ENCODE measurements around the gene ZNF30.

The ZNF30 gene

GRCh38 chr19:34984287-34984686 is 57.6 kb downstream of the ZNF30 start:
- Histone ChIP-seq H3K36me3 (ENCODE audit: control insufficient read depth, insufficient read depth, low read length) (no peaks in the 10 kb centered on the region), H3K27me3 (replicated peaks; ENCODE audit: control insufficient read depth, insufficient read depth, low read length) (no peaks in the 10 kb centered on the region), H3K4me3 (replicated peaks; ENCODE audit: low read depth, low read length) (no peak overlapping the region)
- no peak for TF ChIP-seq CTCF (IDR thresholded peaks at IDR 0.05; ENCODE audit: insufficient read depth, low read length, poor library complexity, severe bottlenecking)
- no peak for DNase-seq (ENCODE audit: extremely low read depth, insufficient read length)

GRCh38 chr19:34985249-34986022 is 58.7 kb downstream of the ZNF30 start:
- no peak for DNase-seq (ENCODE audit: extremely low read depth, insufficient read length)
- no peak for TF ChIP-seq CTCF (IDR thresholded peaks at IDR 0.05; ENCODE audit: insufficient read depth, low read length, poor library complexity, severe bottlenecking)

GRCh38 chr19:34988119-34988518 is 61.4 kb downstream of the ZNF30 start:
- no peak for DNase-seq (ENCODE audit: extremely low read depth, insufficient read length)
- H3K36me3 ChIP-seq (ENCODE audit: control insufficient read depth, insufficient read depth, low read length): no peaks in the 10 kb centered on the region
- no peak for TF ChIP-seq CTCF (IDR thresholded peaks at IDR 0.05; ENCODE audit: insufficient read depth, low read length, poor library complexity, severe bottlenecking)
- no peak overlapping the region for H3K4me3 ChIP-seq (replicated peaks; ENCODE audit: low read depth, low read length)
- H3K27me3 ChIP-seq (replicated peaks; ENCODE audit: control insufficient read depth, insufficient read depth, low read length): no peaks in the 10 kb centered on the region

More at GRCh38 chr19:34985249-34986022, 58.7 kb downstream of the ZNF30 start:
- H3K4me3 ChIP-seq (replicated peaks; ENCODE audit: low read depth, low read length): no peak overlapping the region
- no peaks in the 10 kb centered on the region for H3K27me3 ChIP-seq (replicated peaks; ENCODE audit: control insufficient read depth, insufficient read depth, low read length)
- H3K36me3 ChIP-seq (ENCODE audit: control insufficient read depth, insufficient read depth, low read length): no peaks in the 10 kb centered on the region

GRCh38 chr19:34989298-34989697 is 62.6 kb downstream of the ZNF30 start:
- DNase-seq (ENCODE audit: extremely low read depth, insufficient read length): no peak
- no peak for TF ChIP-seq CTCF (IDR thresholded peaks at IDR 0.05; ENCODE audit: insufficient read depth, low read length, poor library complexity, severe bottlenecking)
- no peaks in the 10 kb centered on the region for H3K27me3 ChIP-seq (replicated peaks; ENCODE audit: control insufficient read depth, insufficient read depth, low read length)
- H3K36me3 ChIP-seq (ENCODE audit: control insufficient read depth, insufficient read depth, low read length): no peaks in the 10 kb centered on the region
- no peak overlapping the region for H3K4me3 ChIP-seq (replicated peaks; ENCODE audit: low read depth, low read length)

GRCh38 chr19:34990578-34991192 is 64.0 kb downstream of the ZNF30 start:
- no peaks in the 10 kb centered on the region for H3K36me3 ChIP-seq (ENCODE audit: control insufficient read depth, insufficient read depth, low read length)

More at GRCh38 chr19:34990578-34991192, 64.0 kb downstream of the ZNF30 start:
- Histone ChIP-seq H3K27me3 (replicated peaks; ENCODE audit: control insufficient read depth, insufficient read depth, low read length) (no peaks in the 10 kb centered on the region), H3K4me3 (replicated peaks; ENCODE audit: low read depth, low read length) (no peak overlapping the region)
- DNase-seq (ENCODE audit: extremely low read depth, insufficient read length): peak; percentile 37
- TF ChIP-seq CTCF (IDR thresholded peaks at IDR 0.05; ENCODE audit: insufficient read depth, low read length, poor library complexity, severe bottlenecking): no peak

Data from GM06990 (cell line).